Keratinocyte (primary cell): Measurements from ENCODE around the gene NUP210L.

Experiments
- EZH2 ChIP-seq: IDR thresholded peaks from one replicate; pipeline ENCODE4 v1.6.1; 2012; ENCODE audit warnings: inconsistent platforms, mild to moderate bottlenecking, low read length, moderate library complexity
- TF ChIP-seq, protein P1 (sequence below), 3 experiments: IDR thresholded peaks in 1 of 3; conservative IDR thresholded peaks in 1 of 3; optimal IDR thresholded peaks in 1 of 3; 2 replicates in 2 of 3; 3 replicates in 1 of 3; pipeline versions ENCODE3 to v1.5.1; 2011; ENCODE audit warnings: low read length in 3 of 3, mild to moderate bottlenecking in 3 of 3, moderate library complexity in 2 of 3, control low read depth in 1 of 3, inconsistent platforms in 1 of 3; ENCODE audit not compliant: insufficient read depth in 2 of 3; ENCODE audit errors: extremely low read depth in 1 of 3

DNA sequence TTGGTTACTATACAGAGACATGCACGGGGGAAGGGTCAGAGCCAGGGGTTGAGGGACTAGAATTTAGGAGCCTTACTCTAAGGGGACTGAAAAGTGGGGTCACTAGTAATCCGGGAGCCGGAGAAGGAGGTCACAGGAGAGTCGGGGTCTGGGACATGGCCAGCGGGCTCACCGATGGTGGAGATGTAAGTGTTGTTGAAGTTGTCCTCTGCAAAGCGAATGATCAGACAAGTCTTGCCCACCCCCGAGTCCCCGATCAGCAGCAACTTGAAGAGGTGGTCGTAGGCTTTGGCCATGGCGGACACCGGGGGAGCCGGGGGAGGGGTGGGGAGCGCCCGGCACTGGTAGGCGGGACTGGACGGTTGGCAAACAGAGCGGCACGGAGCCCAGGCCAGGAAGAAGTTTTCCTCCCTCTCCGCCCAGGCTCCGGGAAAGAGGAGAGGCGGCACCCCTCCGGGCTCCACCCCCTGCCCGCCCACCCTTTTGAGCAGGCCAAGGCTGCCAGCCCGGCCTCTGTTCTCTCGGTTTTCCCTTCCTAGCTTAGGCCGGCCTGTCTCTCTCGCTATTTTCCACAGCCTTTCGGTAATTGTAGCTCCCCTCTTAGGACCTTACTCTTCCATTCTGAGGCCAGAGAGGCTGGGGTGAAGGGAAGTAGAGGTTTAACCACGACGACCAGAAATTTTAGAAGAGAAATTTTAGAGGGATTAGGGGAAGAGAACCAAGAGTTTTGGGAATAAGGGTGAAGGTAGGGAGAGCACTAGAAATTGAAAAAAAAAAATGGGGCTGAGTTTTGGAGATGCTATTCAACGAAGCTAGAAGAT is 168.7 kb downstream of the NUP210L start, which contains the start of gene RAB13:
- TF ChIP-seq, protein P1, sequence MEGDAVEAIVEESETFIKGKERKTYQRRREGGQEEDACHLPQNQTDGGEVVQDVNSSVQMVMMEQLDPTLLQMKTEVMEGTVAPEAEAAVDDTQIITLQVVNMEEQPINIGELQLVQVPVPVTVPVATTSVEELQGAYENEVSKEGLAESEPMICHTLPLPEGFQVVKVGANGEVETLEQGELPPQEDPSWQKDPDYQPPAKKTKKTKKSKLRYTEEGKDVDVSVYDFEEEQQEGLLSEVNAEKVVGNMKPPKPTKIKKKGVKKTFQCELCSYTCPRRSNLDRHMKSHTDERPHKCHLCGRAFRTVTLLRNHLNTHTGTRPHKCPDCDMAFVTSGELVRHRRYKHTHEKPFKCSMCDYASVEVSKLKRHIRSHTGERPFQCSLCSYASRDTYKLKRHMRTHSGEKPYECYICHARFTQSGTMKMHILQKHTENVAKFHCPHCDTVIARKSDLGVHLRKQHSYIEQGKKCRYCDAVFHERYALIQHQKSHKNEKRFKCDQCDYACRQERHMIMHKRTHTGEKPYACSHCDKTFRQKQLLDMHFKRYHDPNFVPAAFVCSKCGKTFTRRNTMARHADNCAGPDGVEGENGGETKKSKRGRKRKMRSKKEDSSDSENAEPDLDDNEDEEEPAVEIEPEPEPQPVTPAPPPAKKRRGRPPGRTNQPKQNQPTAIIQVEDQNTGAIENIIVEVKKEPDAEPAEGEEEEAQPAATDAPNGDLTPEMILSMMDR (optimal IDR thresholded peaks at IDR 0.05 in 1 of 3, IDR thresholded peaks at IDR 0.05 in 1 of 3, conservative IDR thresholded peaks at IDR 0.05 in 1 of 3; ENCODE audit: extremely low read depth in 1 of 3, insufficient read depth in 2 of 3, low read length in 3 of 3): no peak
- TF ChIP-seq EZH2: no peak
